Upper lobe of left lung (tissue), 6 donors: ENCODE results near the gene SIM2. TPM values are rescaled to one million over a fixed set of nuclear protein-coding genes. Genes with fewer than 3 reads are reported as not detected.

Experiments
- ATAC-seq, 2 donors: fragments of 200-7000 bp; cut with Tn5 transposase; one replicate each; pipeline ENCODE4 v1.9.1; 2022; ENCODE audit warnings: mild to moderate bottlenecking in 2 of 2, moderate library complexity in 2 of 2; ENCODE audit not compliant: low FRiP score in 2 of 2
- DNase-seq, 2 donors: peaks; one replicate each; pipeline ENCODE4 v3.0.0-alpha.2; 2019 to 2020
- H3K27ac ChIP-seq, 4 donors: fragments of 200-600 bp; sonication (generic); one replicate each; pipeline ENCODE4 v1.5.1; 2016 to 2019
- H3K27me3 ChIP-seq, 4 donors: fragments of 200-600 bp; sonication (generic); one replicate each; pipeline ENCODE4 v1.5.1; 2017 to 2019
- H3K36me3 ChIP-seq, 4 donors: fragments of 200-600 bp; sonication (generic); one replicate each; pipeline ENCODE4 v1.5.1; 2016 to 2019
- H3K4me1 ChIP-seq, 4 donors: fragments of 200-600 bp; sonication (generic); one replicate each; pipeline ENCODE4 v1.5.1; 2018 to 2019
- H3K4me3 ChIP-seq, 4 donors: fragments of 200-600 bp; sonication (generic); one replicate each; pipeline ENCODE4 v1.5.1; 2017 to 2019; ENCODE audit warnings: mild to moderate bottlenecking in 2 of 4, moderate library complexity in 1 of 4
- H3K9me3 ChIP-seq, 4 donors: fragments of 200-600 bp; sonication (generic); one replicate each; pipeline ENCODE4 v1.5.1; 2018 to 2019
- CTCF ChIP-seq, 6 experiments: fragments of 450-650 bp in 4 of 6; fragments of 200-600 bp in 2 of 6; sonication (generic) in 2 of 6; IDR thresholded peaks; one replicate each; pipeline ENCODE4 v1.5.1; 2016 to 2019; ENCODE audit warnings: antibody characterized with exemption in 6 of 6
- EP300 ChIP-seq, 4 donors: sonication (generic); formaldehyde crosslinking; IDR thresholded peaks; one replicate each; pipeline ENCODE4 v1.5.1; 2017; ENCODE audit warnings: antibody characterized with exemption in 4 of 4, control low read depth in 2 of 4
- POLR2A ChIP-seq, 4 donors: fragments of 450-650 bp; IDR thresholded peaks; one replicate each; pipeline ENCODE4 v1.5.1; 2016 to 2017; ENCODE audit warnings: antibody characterized with exemption in 4 of 4, mild to moderate bottlenecking in 2 of 4
- POLR2AphosphoS5 ChIP-seq, 2 donors: sonication (generic); formaldehyde crosslinking; IDR thresholded peaks; one replicate each; pipeline ENCODE4 v1.5.1; 2017; ENCODE audit warnings: antibody characterized with exemption in 2 of 2
- WGBS, 2 donors: methylation state at CpG; one replicate each; pipeline ENCODE4 v1.1.5; 2017 to 2018; 5-methylcytosine and 5-hydroxymethylcytosine counted together
- total RNA-seq, 6 donors: library from RNA; depleted of rRNA in 4 of 6; stranded (reverse); fragments of >200 nt in 4 of 6; gene quantifications; one replicate each; pipeline versions ENCODE4 v1.1.0 to v1.2.1, GENCODE V29; 2016 to 2021
- donor health status: DM: no; HTN: no; CAD: no; lungs with moderate emphysema.
- donor health status: DM: no; HTN: yes; CAD: no; lungs with severe emphysema.

SIM2 gene
- total RNA-seq, 6 donors from 2014 or later, result 0.10 to 1.6 (median 0.50) TPM; not detected in 2

GRCh38 chr21:36681117-36681631 lies 17.7 kb upstream of the SIM2 start:
- no peak overlapping the region for H3K4me3 ChIP-seq
- H3K36me3 ChIP-seq, result no peaks in the 10 kb centered on the region
- no peak for ATAC-seq
- TF ChIP-seq POLR2A (IDR thresholded peaks at IDR 0.05), result no peak
- TF ChIP-seq EP300 (IDR thresholded peaks at IDR 0.05), result no peak
- no peak for TF ChIP-seq POLR2AphosphoS5 (IDR thresholded peaks at IDR 0.05)
- TF ChIP-seq CTCF (IDR thresholded peaks at IDR 0.05), result no peak
- no peaks in the 10 kb centered on the region for H3K4me1 ChIP-seq
- no peaks in the 10 kb centered on the region for H3K27me3 ChIP-seq
- no peak overlapping the region for H3K27ac ChIP-seq
- no peak for DNase-seq
- WGBS, 2 donors, result 93 to 95% methylated on average over 2 of the region's 2 CpGs
- H3K9me3 ChIP-seq, result peaks cover 10 to 17% (median 15%) of the 10 kb centered on the region in 4 donors

GRCh38 chr21:36684957-36685714 lies 13.8 kb upstream of the SIM2 start:
- H3K9me3 ChIP-seq, result peaks cover 10 to 17% (median 15%) of the 10 kb centered on the region in 4 donors
- DNase-seq (no peak), ATAC-seq (no peak)
- no peak overlapping the region for H3K27ac ChIP-seq
- no peaks in the 10 kb centered on the region for H3K36me3 ChIP-seq
- no peak overlapping the region for H3K4me3 ChIP-seq
- no peak for TF ChIP-seq CTCF (IDR thresholded peaks at IDR 0.05)
- no peak for TF ChIP-seq EP300 (IDR thresholded peaks at IDR 0.05)
- no peak for TF ChIP-seq POLR2AphosphoS5 (IDR thresholded peaks at IDR 0.05)
- no peak for TF ChIP-seq POLR2A (IDR thresholded peaks at IDR 0.05)
- H3K4me1 ChIP-seq, result no peaks in the 10 kb centered on the region
- 39 to 46% methylated on average over 2 of the region's 2 CpGs for WGBS, 2 donors
- peaks cover 0 to 11% (median 2%) of the 10 kb centered on the region in 4 donors for H3K27me3 ChIP-seq

GRCh38 chr21:36686955-36687354 lies 12.0 kb upstream of the SIM2 start:
- ATAC-seq (no peak), DNase-seq (no peak)
- WGBS, 2 donors, result 88 to 89% methylated on average over 6 of the region's 6 CpGs
- no peak overlapping the region for H3K27ac ChIP-seq
- H3K9me3 ChIP-seq, result no peaks in the 10 kb centered on the region
- H3K4me3 ChIP-seq, result no peak overlapping the region
- no peaks in the 10 kb centered on the region for H3K36me3 ChIP-seq
- H3K4me1 ChIP-seq, result peaks cover 0 to 8% (median under 1%) of the 10 kb centered on the region in 4 donors
- no peak for TF ChIP-seq POLR2A (IDR thresholded peaks at IDR 0.05)
- no peak for TF ChIP-seq EP300 (IDR thresholded peaks at IDR 0.05)
- TF ChIP-seq CTCF (IDR thresholded peaks at IDR 0.05), result no peak
- no peak for TF ChIP-seq POLR2AphosphoS5 (IDR thresholded peaks at IDR 0.05)
- peaks cover 0 to 25% (median 3%) of the 10 kb centered on the region in 4 donors for H3K27me3 ChIP-seq

- ATAC-seq, result no peak
- H3K36me3 ChIP-seq, result no peaks in the 10 kb centered on the region
- H3K4me3 ChIP-seq, result no peak overlapping the region
- no peak for TF ChIP-seq POLR2AphosphoS5 (IDR thresholded peaks at IDR 0.05)
- no peak for TF ChIP-seq EP300 (IDR thresholded peaks at IDR 0.05)
- TF ChIP-seq POLR2A (IDR thresholded peaks at IDR 0.05), result no peak
- H3K9me3 ChIP-seq, result no peaks in the 10 kb centered on the region
- peaks cover 0 to 38% (median 13%) of the 10 kb centered on the region in 4 donors for H3K27me3 ChIP-seq
- no peak overlapping the region for H3K27ac ChIP-seq
- H3K4me1 ChIP-seq, result peaks cover 3 to 21% (median 9%) of the 10 kb centered on the region in 4 donors
- 79 to 81% methylated on average over 5 to 6 of the region's 6 CpGs for WGBS, 2 donors
- DNase-seq, result no peak
These were observed 10.6 kb upstream of the SIM2 start for GRCh38 chr21:36688324-36688723.

GRCh38 chr21:36689324-36689723 lies 9.6 kb upstream of the SIM2 start:
- no peak overlapping the region for H3K4me3 ChIP-seq
- peaks cover 1 to 48% (median 19%) of the 10 kb centered on the region in 4 donors for H3K27me3 ChIP-seq
- 73 to 79% methylated on average over 6 to 7 of the region's 7 CpGs for WGBS, 2 donors
- TF ChIP-seq POLR2AphosphoS5 (IDR thresholded peaks at IDR 0.05) (no peak), POLR2A (IDR thresholded peaks at IDR 0.05) (no peak), CTCF (IDR thresholded peaks at IDR 0.05) (no peak), EP300 (IDR thresholded peaks at IDR 0.05) (no peak)
- ATAC-seq (no peak), DNase-seq (no peak)
- H3K36me3 ChIP-seq, result no peaks in the 10 kb centered on the region
- no peak overlapping the region for H3K27ac ChIP-seq
- no peaks in the 10 kb centered on the region for H3K9me3 ChIP-seq
- H3K4me1 ChIP-seq, result peaks cover 5 to 25% (median 10%) of the 10 kb centered on the region in 4 donors
